ENCODE data around the gene C10orf71. TPM values are rescaled to one million over a fixed set of nuclear protein-coding genes. Genes with fewer than 3 reads are reported as not detected.

The C10orf71 gene
- total RNA-seq, 2 donors from 2014 or later = 0.82 TPM; not detected in 1

GRCh38 chr10:49351669-49352068 is 52.7 kb downstream of the C10orf71 start:
- no peaks in the 10 kb centered on the region for H3K36me3 ChIP-seq
- H3K4me3 ChIP-seq = no peak overlapping the region
- DNase-seq (ENCODE audit: low spot score) = no peak
- H3K27me3 ChIP-seq (replicated peaks; ENCODE audit: insufficient read depth) = no peaks in the 10 kb centered on the region
- TF ChIP-seq CTCF (IDR thresholded peaks at IDR 0.05) (no peak), POLR2AphosphoS5 (IDR thresholded peaks at IDR 0.05) (no peak), POLR2A (IDR thresholded peaks at IDR 0.05) (no peak)
- no peaks in the 10 kb centered on the region for H3K9me3 ChIP-seq
- H3K27ac ChIP-seq = no peak overlapping the region
- no peaks in the 10 kb centered on the region for H3K4me1 ChIP-seq (replicated peaks)
- intact Hi-C loops (cut with DNase I) = no loop called here
- 19% methylated on average over 4 of the region's 4 CpGs for WGBS

GRCh38 chr10:49352323-49352722 is 53.4 kb downstream of the C10orf71 start:
- no peaks in the 10 kb centered on the region for H3K27me3 ChIP-seq (replicated peaks; ENCODE audit: insufficient read depth)
- no peak for TF ChIP-seq POLR2A (IDR thresholded peaks at IDR 0.05)
- TF ChIP-seq POLR2AphosphoS5 (IDR thresholded peaks at IDR 0.05) = no peak
- TF ChIP-seq CTCF (IDR thresholded peaks at IDR 0.05) = no peak
- no peaks in the 10 kb centered on the region for H3K36me3 ChIP-seq
- no peaks in the 10 kb centered on the region for H3K4me1 ChIP-seq (replicated peaks)
- WGBS = 89% methylated on average over 2 of the region's 2 CpGs
- no peaks in the 10 kb centered on the region for H3K9me3 ChIP-seq
- DNase-seq (ENCODE audit: low spot score) = no peak
- H3K27ac ChIP-seq = no peak overlapping the region
- intact Hi-C loops (cut with DNase I) = no loop called here
- no peak overlapping the region for H3K4me3 ChIP-seq

- Histone ChIP-seq H3K4me1 (replicated peaks) (no peaks in the 10 kb centered on the region), H3K9me3 (no peaks in the 10 kb centered on the region), H3K27me3 (replicated peaks; ENCODE audit: insufficient read depth) (no peaks in the 10 kb centered on the region), H3K4me3 (no peak overlapping the region), H3K36me3 (no peaks in the 10 kb centered on the region), H3K27ac (no peak overlapping the region)
- DNase-seq (ENCODE audit: low spot score) = no peak
- intact Hi-C loops (cut with DNase I) = no loop called here
- 76% methylated on average over 6 of the region's 6 CpGs for WGBS
- TF ChIP-seq POLR2A (IDR thresholded peaks at IDR 0.05) (no peak), POLR2AphosphoS5 (IDR thresholded peaks at IDR 0.05) (no peak), CTCF (IDR thresholded peaks at IDR 0.05) (no peak)
Measured at GRCh38 chr10:49353026-49353894, 54.3 kb downstream of the C10orf71 start.

GRCh38 chr10:49353895-49354566 is 55.1 kb downstream of the C10orf71 start:
- TF ChIP-seq POLR2A (IDR thresholded peaks at IDR 0.05) (no peak), CTCF (IDR thresholded peaks at IDR 0.05) (no peak), POLR2AphosphoS5 (IDR thresholded peaks at IDR 0.05) (no peak)
- intact Hi-C loops (cut with DNase I) = no loop called here
- Histone ChIP-seq H3K4me1 (replicated peaks) (no peaks in the 10 kb centered on the region), H3K27ac (no peak overlapping the region), H3K4me3 (no peak overlapping the region), H3K27me3 (replicated peaks; ENCODE audit: insufficient read depth) (no peaks in the 10 kb centered on the region), H3K36me3 (no peaks in the 10 kb centered on the region), H3K9me3 (no peaks in the 10 kb centered on the region)
- WGBS = 84% methylated on average over 8 of the region's 8 CpGs
- no peak for DNase-seq (ENCODE audit: low spot score)
